ENCODE measurements around the gene ZGPAT.
A peak's percentile ranks its signal among the peaks of the same experiment; 100 is the strongest.

ZGPAT gene

GRCh38 chr20:63733117-63733516 is 25.3 kb downstream of the ZGPAT start:
- TF ChIP-seq, protein P1, sequence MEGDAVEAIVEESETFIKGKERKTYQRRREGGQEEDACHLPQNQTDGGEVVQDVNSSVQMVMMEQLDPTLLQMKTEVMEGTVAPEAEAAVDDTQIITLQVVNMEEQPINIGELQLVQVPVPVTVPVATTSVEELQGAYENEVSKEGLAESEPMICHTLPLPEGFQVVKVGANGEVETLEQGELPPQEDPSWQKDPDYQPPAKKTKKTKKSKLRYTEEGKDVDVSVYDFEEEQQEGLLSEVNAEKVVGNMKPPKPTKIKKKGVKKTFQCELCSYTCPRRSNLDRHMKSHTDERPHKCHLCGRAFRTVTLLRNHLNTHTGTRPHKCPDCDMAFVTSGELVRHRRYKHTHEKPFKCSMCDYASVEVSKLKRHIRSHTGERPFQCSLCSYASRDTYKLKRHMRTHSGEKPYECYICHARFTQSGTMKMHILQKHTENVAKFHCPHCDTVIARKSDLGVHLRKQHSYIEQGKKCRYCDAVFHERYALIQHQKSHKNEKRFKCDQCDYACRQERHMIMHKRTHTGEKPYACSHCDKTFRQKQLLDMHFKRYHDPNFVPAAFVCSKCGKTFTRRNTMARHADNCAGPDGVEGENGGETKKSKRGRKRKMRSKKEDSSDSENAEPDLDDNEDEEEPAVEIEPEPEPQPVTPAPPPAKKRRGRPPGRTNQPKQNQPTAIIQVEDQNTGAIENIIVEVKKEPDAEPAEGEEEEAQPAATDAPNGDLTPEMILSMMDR (IDR thresholded peaks at IDR 0.05), result no peak
- Histone ChIP-seq H3K27me3 (peaks cover 28% of the 10 kb centered on the region), H3K4me1 (ENCODE audit: control insufficient read depth in 1 of 2, insufficient read depth in 1 of 2, low read depth in 1 of 2, low read length in 1 of 2) (peaks cover 18 to 24% of the 10 kb centered on the region in 2 experiments), H3K27ac (no peak overlapping the region), H3K4me3 (ENCODE audit: low read depth in 1 of 2, low read length in 1 of 2) (no peak overlapping the region), H3K9me3 (no peaks in the 10 kb centered on the region), H3K36me3 (peaks cover 42% of the 10 kb centered on the region)

- peaks cover 23 to 29% of the 10 kb centered on the region in 2 experiments for H3K4me1 ChIP-seq (ENCODE audit: control insufficient read depth in 1 of 2, insufficient read depth in 1 of 2, low read depth in 1 of 2, low read length in 1 of 2)
- H3K27ac ChIP-seq, result no peak overlapping the region
- no peaks in the 10 kb centered on the region for H3K9me3 ChIP-seq
- no peak overlapping the region for H3K4me3 ChIP-seq (ENCODE audit: low read depth in 1 of 2, low read length in 1 of 2)
- H3K36me3 ChIP-seq, result peaks cover 42% of the 10 kb centered on the region
- TF ChIP-seq, protein P1 (IDR thresholded peaks at IDR 0.05), result no peak
- H3K27me3 ChIP-seq, result peaks cover 33% of the 10 kb centered on the region
Observed at GRCh38 chr20:63733579-63734081, 25.8 kb downstream of the ZGPAT start.

DNA sequence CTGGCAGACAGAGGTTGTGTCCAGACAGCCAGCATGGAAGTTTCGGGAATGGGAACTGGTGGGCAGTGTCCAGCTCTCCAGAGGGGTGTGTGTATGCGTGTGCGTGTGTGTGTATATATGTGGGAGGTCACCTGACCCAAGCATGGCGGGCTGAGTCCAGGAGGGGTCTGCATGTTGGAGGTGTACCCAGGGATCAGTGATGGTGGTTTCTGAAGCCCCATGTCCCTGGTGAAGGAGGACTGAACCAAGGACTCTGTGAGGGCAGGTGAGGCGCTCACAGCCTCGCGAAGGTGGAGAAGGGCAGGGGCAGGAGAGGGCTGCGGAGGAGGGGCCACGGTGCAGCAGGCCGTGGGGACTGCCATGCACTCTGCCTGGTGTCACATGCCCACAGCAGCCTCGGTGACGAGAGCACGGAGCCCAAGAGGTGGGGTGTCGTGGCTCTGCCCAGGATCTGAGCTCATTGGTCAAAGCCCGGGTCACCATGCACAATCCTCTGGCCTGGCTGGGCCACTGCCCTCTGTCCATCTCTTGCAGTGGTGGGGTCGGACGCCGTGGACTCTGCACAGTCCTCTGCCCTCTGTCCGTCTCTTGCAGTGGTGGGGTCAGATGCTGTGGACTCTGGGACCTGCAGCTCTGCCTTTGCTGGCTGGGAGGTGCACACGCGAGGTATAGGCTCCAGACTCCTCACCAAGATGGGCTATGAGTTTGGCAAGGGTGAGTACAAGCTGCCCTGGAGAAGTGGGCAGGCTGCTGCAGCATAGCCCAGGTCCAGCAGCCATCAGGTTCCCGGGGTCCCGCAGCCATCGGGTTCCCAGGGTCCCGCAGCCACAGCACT is 26.5 kb downstream of the ZGPAT start:
- H3K27ac ChIP-seq, result no peak overlapping the region

GRCh38 chr20:63734946-63735858 is 27.4 kb downstream of the ZGPAT start:
- TF ChIP-seq, protein P1 (IDR thresholded peaks at IDR 0.05), result no peak
- H3K4me1 ChIP-seq (ENCODE audit: control insufficient read depth in 1 of 2, insufficient read depth in 1 of 2, low read depth in 1 of 2, low read length in 1 of 2), result peaks cover 27 to 35% of the 10 kb centered on the region in 2 experiments
- peaks cover 42% of the 10 kb centered on the region for H3K36me3 ChIP-seq
- H3K27me3 ChIP-seq, result peaks cover 40% of the 10 kb centered on the region
- H3K27ac ChIP-seq, result no peak overlapping the region
- no peak overlapping the region for H3K4me3 ChIP-seq (ENCODE audit: low read depth in 1 of 2, low read length in 1 of 2)
- H3K9me3 ChIP-seq, result no peaks in the 10 kb centered on the region

More for the DNA sequence above, 26.5 kb downstream of the ZGPAT start:
- TF ChIP-seq, protein P1 (IDR thresholded peaks at IDR 0.05), result no peak
- peaks cover 40% of the 10 kb centered on the region for H3K27me3 ChIP-seq
- no peaks in the 10 kb centered on the region for H3K9me3 ChIP-seq
- peaks cover 30 to 36% of the 10 kb centered on the region in 2 experiments for H3K4me1 ChIP-seq (ENCODE audit: control insufficient read depth in 1 of 2, insufficient read depth in 1 of 2, low read depth in 1 of 2, low read length in 1 of 2)
- H3K36me3 ChIP-seq, result peaks cover 42% of the 10 kb centered on the region
- H3K4me3 ChIP-seq (ENCODE audit: low read depth in 1 of 2, low read length in 1 of 2), result no peak overlapping the region

- no peaks in the 10 kb centered on the region for H3K9me3 ChIP-seq
- no peak within 1 kb of the TSS for H3K27ac ChIP-seq
- TF ChIP-seq, protein P1 (IDR thresholded peaks at IDR 0.05), result no peak
- peaks cover 27 to 35% of the 10 kb centered on the region in 2 experiments for H3K4me1 ChIP-seq (ENCODE audit: control insufficient read depth in 1 of 2, insufficient read depth in 1 of 2, low read depth in 1 of 2, low read length in 1 of 2)
- peaks cover 40% of the 10 kb centered on the region for H3K27me3 ChIP-seq
- H3K36me3 ChIP-seq, result peaks cover 42% of the 10 kb centered on the region
- H3K4me3 ChIP-seq (ENCODE audit: low read depth in 1 of 2, low read length in 1 of 2), result peak within 1 kb of the TSS in 1 of 2 experiments; percentile 38
Observed at GRCh38 chr20:63735859-63736718, 28.2 kb downstream of the ZGPAT start, which contains the start of gene LIME1. LIME1 (plus strand) TSS chr20:63736664; CDS start chr20:63737550, 886 bp downstream.
